IMR-90 (cell line): Measurements from ENCODE around the gene NANOS1. TPM values are rescaled to one million over a fixed set of nuclear protein-coding genes. Genes with fewer than 3 reads are reported as not detected.

Experiments
- ATAC-seq: fragments of 200-7000 bp; cut with Tn5 transposase; 2 replicates; pipeline ENCODE4 v1.9.1; 2020; ENCODE audit warnings: low read depth, mild to moderate bottlenecking, moderate library complexity
- BruUV-seq: library from RNA; stranded (reverse); fragments of 400-500 nt; replicated peaks from 2 replicates; lab custom pipeline; 2021; lab: Mats Ljungman, UMichigan
- CTCF ChIA-PET: fragments of 300-600 bp; formaldehyde crosslinking; extraction: SDS; loops from one replicate; lab custom pipeline; 2021; ENCODE audit warnings: antibody characterized with exemption; lab: Yijun Ruan, JAX
- POLR2A ChIA-PET: fragments of 300-600 bp; sonication (Branson Sonifier 250); formaldehyde crosslinking; loops from one replicate; lab custom pipeline; 2022; ENCODE audit warnings: antibody characterized with exemption; ENCODE audit not compliant: unreplicated experiment; lab: Charles Lee
- DNase-seq: peaks from one replicate; pipeline ENCODE4 v3.0.0; 2013
- H2AFZ ChIP-seq: replicated peaks from 2 replicates; pipeline ENCODE3; 2013; ENCODE audit warnings: low read length, mild to moderate bottlenecking; ENCODE audit not compliant: poor library complexity
- H2AK5ac ChIP-seq: 2 replicates; pipeline ENCODE4 v1.6.1; 2013; ENCODE audit warnings: low read depth, low read length, inconsistent platforms
- H2AK9ac ChIP-seq: replicated peaks from 2 replicates; pipeline ENCODE3; 2013; ENCODE audit warnings: mild to moderate bottlenecking, low read depth, low read length, moderate library complexity; ENCODE audit not compliant: poor library complexity
- H2BK120ac ChIP-seq: 2 replicates; pipeline ENCODE4 v1.6.1; 2013; ENCODE audit warnings: low read depth, low read length, inconsistent platforms
- H2BK15ac ChIP-seq: 3 replicates; pipeline ENCODE4 v1.6.1; 2013; ENCODE audit warnings: low read depth, low read length, inconsistent platforms
- H2BK20ac ChIP-seq: 2 replicates; pipeline ENCODE4 v1.6.1; 2013; ENCODE audit warnings: low read depth, mild to moderate bottlenecking, inconsistent platforms, low read length, moderate library complexity
- H2BK5ac ChIP-seq: 2 replicates; pipeline ENCODE4 v1.6.1; 2013; ENCODE audit warnings: mild to moderate bottlenecking, low read depth, low read length, inconsistent platforms; ENCODE audit not compliant: poor library complexity, severe bottlenecking
- H3K14ac ChIP-seq: replicated peaks from 2 replicates; pipeline ENCODE4 v1.6.1; 2013; ENCODE audit warnings: low read depth, low read length, inconsistent platforms
- H3K18ac ChIP-seq: 2 replicates; pipeline ENCODE4 v1.6.1; 2013; ENCODE audit warnings: low read depth, low read length, control low read depth
- H3K23ac ChIP-seq: 2 replicates; pipeline ENCODE4 v1.6.1; 2013; ENCODE audit warnings: low read depth, low read length, inconsistent platforms
- H3K27ac ChIP-seq: 2 replicates; pipeline ENCODE4 v1.5.1; 2013; ENCODE audit warnings: mild to moderate bottlenecking, control low read depth, low read length; ENCODE audit not compliant: insufficient read depth
- H3K27me3 ChIP-seq: 2 replicates; pipeline ENCODE4 v1.6.1; 2013; ENCODE audit warnings: low read length; ENCODE audit not compliant: control insufficient read depth, insufficient read depth
- H3K36me3 ChIP-seq: 2 replicates; pipeline ENCODE4 v1.6.1; 2013; ENCODE audit warnings: low read length, mixed read lengths; ENCODE audit not compliant: control insufficient read depth, insufficient read depth
- H3K4ac ChIP-seq: 2 replicates; pipeline ENCODE4 v1.6.1; 2013; ENCODE audit warnings: low read depth, low read length, inconsistent platforms
- H3K4me1 ChIP-seq: 2 replicates; pipeline ENCODE4 v1.6.1; 2013; ENCODE audit warnings: low read length, mixed read lengths; ENCODE audit not compliant: control insufficient read depth, insufficient read depth
- H3K4me2 ChIP-seq: 2 replicates; pipeline ENCODE4 v1.6.1; 2013; ENCODE audit warnings: low read depth, mild to moderate bottlenecking, control low read depth, low read length, moderate library complexity
- H3K4me3 ChIP-seq: 2 replicates; pipeline ENCODE4 v1.5.1; 2013; ENCODE audit warnings: low read depth, mild to moderate bottlenecking, control low read depth, low read length, moderate library complexity; ENCODE audit not compliant: insufficient read depth
- H3K56ac ChIP-seq: 2 replicates; pipeline ENCODE4 v1.6.1; 2013; ENCODE audit warnings: low read length, inconsistent platforms; ENCODE audit not compliant: insufficient read depth; ENCODE audit errors: extremely low read depth
- H3K79me1 ChIP-seq, 2 experiments: 2 replicates each; pipeline ENCODE4 v1.6.1; 2013; ENCODE audit warnings: low read length in 2 of 2, inconsistent platforms in 1 of 2, low read depth in 1 of 2
- H3K9ac ChIP-seq: 2 replicates; pipeline ENCODE4 v1.6.1; 2013; ENCODE audit warnings: low read depth, low read length, control low read depth
- H3K9me1 ChIP-seq: 2 replicates; pipeline ENCODE4 v1.6.1; 2013; ENCODE audit warnings: low read length, inconsistent platforms; ENCODE audit not compliant: insufficient read depth
- H3K9me3 ChIP-seq: 2 replicates; pipeline ENCODE4 v1.6.1; 2013; ENCODE audit warnings: low read length; ENCODE audit not compliant: control insufficient read depth, insufficient read depth
- H4K20me1 ChIP-seq: 2 replicates; pipeline ENCODE4 v1.6.1; 2013; ENCODE audit warnings: low read length, inconsistent platforms; ENCODE audit not compliant: insufficient read depth
- H4K5ac ChIP-seq: 2 replicates; pipeline ENCODE4 v1.6.1; 2013; ENCODE audit warnings: mild to moderate bottlenecking, low read depth, low read length, control low read depth
- H4K8ac ChIP-seq, 2 experiments: 2 replicates each; pipeline ENCODE4 v1.6.1; 2013; ENCODE audit warnings: low read depth in 2 of 2, low read length in 2 of 2, control low read depth in 1 of 2, inconsistent platforms in 1 of 2
- H4K91ac ChIP-seq: 2 replicates; pipeline ENCODE4 v1.6.1; 2013; ENCODE audit warnings: low read depth, low read length, inconsistent platforms; ENCODE audit not compliant: insufficient read depth
- CEBPB ChIP-seq: IDR thresholded peaks from 2 replicates; pipeline ENCODE4 v1.6.1; 2012; ENCODE audit warnings: low read depth, low read length, improper control_type of control experiment
- CHD1 ChIP-seq: IDR thresholded peaks from 2 replicates; pipeline ENCODE4 v1.6.1; 2012; ENCODE audit warnings: low read depth, low read length, improper control_type of control experiment
- FOS ChIP-seq: fragments of 150-350 bp; IDR thresholded peaks from 2 replicates; pipeline ENCODE4 v1.6.1; 2016; ENCODE audit warnings: low read depth, low read length
- MAFK ChIP-seq: IDR thresholded peaks from 2 replicates; pipeline ENCODE4 v1.6.1; 2012; ENCODE audit warnings: low read depth, low read length, improper control_type of control experiment
- MAZ ChIP-seq: IDR thresholded peaks from 2 replicates; pipeline ENCODE4 v1.6.1; 2012; ENCODE audit warnings: low read depth, mild to moderate bottlenecking, low read length, improper control_type of control experiment, moderate library complexity, borderline replicate concordance
- MXI1 ChIP-seq: IDR thresholded peaks from 2 replicates; pipeline ENCODE4 v1.6.1; 2012; ENCODE audit warnings: low read depth, mild to moderate bottlenecking, low read length, moderate library complexity, borderline replicate concordance
- NFE2L2 ChIP-seq: fragments of 150-350 bp; IDR thresholded peaks from 2 replicates; pipeline ENCODE4 v1.6.1; 2016; ENCODE audit warnings: low read depth, mild to moderate bottlenecking, low read length
- POLR2A ChIP-seq: IDR thresholded peaks from 2 replicates; pipeline ENCODE4 v1.6.1; 2012; ENCODE audit warnings: mild to moderate bottlenecking, low read depth, low read length
- RAD21 ChIP-seq: IDR thresholded peaks from 2 replicates; pipeline ENCODE4 v1.6.1; 2012; ENCODE audit warnings: low read length, improper control_type of control experiment
- RCOR1 ChIP-seq: IDR thresholded peaks from 2 replicates; pipeline ENCODE4 v1.6.1; 2012; ENCODE audit warnings: mild to moderate bottlenecking, low read length, improper control_type of control experiment; ENCODE audit not compliant: insufficient replicate concordance
- RFX5 ChIP-seq: IDR thresholded peaks from 2 replicates; pipeline ENCODE4 v1.8.0; 2012; ENCODE audit warnings: low read depth, mild to moderate bottlenecking, low read length, moderate library complexity
- SMC3 ChIP-seq: fragments of 150-350 bp; IDR thresholded peaks from 2 replicates; pipeline ENCODE4 v1.6.1; 2016; ENCODE audit warnings: low read depth, mild to moderate bottlenecking, antibody characterized with exemption, low read length, moderate library complexity
- WGBS, 2 experiments: methylation state at CpG; one replicate each; pipeline versions ENCODE4 v1.1.5 to v1.1.7; 2013; ENCODE audit warnings: missing lambda C conversion rate in 2 of 2; ENCODE audit not compliant: insufficient read length in 1 of 2; ENCODE audit errors: extremely low coverage in 2 of 2; 5-methylcytosine and 5-hydroxymethylcytosine counted together
- dilution Hi-C: fragments of 300-500 bp; cut with HindIII; formaldehyde crosslinking; loops from one replicate; pipeline ENCODE4 v1.14.3; 2018; ENCODE audit warnings: low sequenced_read_pairs; ENCODE audit not compliant: unreplicated experiment
- in situ Hi-C: fragments of 300-500 bp; cut with MboI; formaldehyde crosslinking; loops from 3 replicates; pipeline ENCODE4 v1.14.3; 2019; ENCODE audit warnings: low sequenced_read_pairs, inconsistent platforms, mixed read lengths
- intact Hi-C: fragments of 100-400 bp; cut with micrococcal nuclease; formaldehyde crosslinking; loops from 2 replicates; pipeline ENCODE4 v1.10.0; 2022
- polyA plus RNA-seq, 3 experiments: library from polyadenylated mRNA; depleted of rRNA; stranded (reverse); fragments of >200 nt; gene quantifications; 2 replicates each; pipeline ENCODE4 v1.2.3, GENCODE V29; 2012; ENCODE audit warnings: low replicate concordance in 1 of 3
- total RNA-seq: library from RNA; depleted of rRNA; stranded (reverse); fragments of >200 nt; gene quantifications from 2 replicates; pipeline ENCODE4 v1.2.3, GENCODE V29; 2012
- TF ChIP-seq, protein P1 (sequence below): fragments of 150-350 bp; IDR thresholded peaks from 2 replicates; pipeline ENCODE4 v1.6.1; 2016; ENCODE audit warnings: low read depth, mild to moderate bottlenecking, low read length, moderate library complexity, borderline replicate concordance
- TF ChIP-seq, protein P2 (sequence below): fragments of 150-350 bp; IDR thresholded peaks from 2 replicates; pipeline ENCODE4 v1.6.1; 2017; ENCODE audit warnings: mild to moderate bottlenecking, antibody characterized with exemption, low read length, low read depth

Gene NANOS1
- total and polyA plus RNA-seq, 2 of the 4 experiments (the other 2 are of a cell fraction), result under 0.01 to 0.12 TPM

DNA sequence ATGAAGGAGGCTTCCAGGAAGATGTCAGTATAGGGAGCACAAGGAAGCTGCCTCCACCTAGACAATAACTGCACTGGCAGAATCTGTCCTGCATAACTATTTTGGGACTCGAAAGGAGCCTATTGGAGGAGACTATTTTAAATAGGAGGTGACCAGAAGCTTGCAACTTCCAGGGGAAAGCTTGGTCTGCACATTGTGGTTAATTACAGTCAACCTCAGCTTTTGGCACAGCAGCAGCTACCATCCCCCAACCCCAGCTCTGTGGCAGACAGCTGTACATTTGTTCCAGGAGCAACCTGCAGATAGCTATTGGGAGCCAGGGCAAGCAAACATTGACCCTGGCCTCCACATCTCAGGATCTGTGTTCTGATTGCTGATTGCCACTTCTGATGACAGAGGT, 46.3 kb upstream of the NANOS1 start:
- ChIA-PET POLR2A (interaction anchor here (0.6 kb wide), 1 partner anchor 10 kb away, joined by 4 read pairs; no protein-coding TSS in a partner anchor), CTCF (interaction anchor here (0.5 kb wide), 1 partner anchor 11 kb away, joined by 4 read pairs; no protein-coding TSS in a partner anchor)
- Histone ChIP-seq H3K9me1 (no peaks in the 10 kb centered on the region), H3K27me3 (peaks cover 23% of the 10 kb centered on the region), H3K23ac (no peak overlapping the region), H2BK15ac (no peak overlapping the region), H2BK120ac (no peak overlapping the region), H3K56ac (no peak overlapping the region), H3K36me3 (no peaks in the 10 kb centered on the region), H2BK20ac (no peak overlapping the region), H3K18ac (no peak overlapping the region), H3K9ac (no peak overlapping the region), H4K91ac (no peak overlapping the region), H3K79me1 (no peaks in the 10 kb centered on the region), H2AFZ (no peak overlapping the region), H3K9me3 (no peaks in the 10 kb centered on the region; the same call in 1 of the 2 replicates), H4K5ac (no peak overlapping the region), H2AK5ac (no peak overlapping the region), H2BK5ac (no peak overlapping the region), H4K20me1 (no peaks in the 10 kb centered on the region), H3K4me1 (no peaks in the 10 kb centered on the region), H3K4me3 (no peak overlapping the region), H3K4ac (no peak overlapping the region), H3K14ac (no peak overlapping the region), H3K27ac (no peak overlapping the region), H4K8ac (no peak overlapping the region), H3K4me2 (no peak overlapping the region), H2AK9ac (no peak overlapping the region)
- dilution Hi-C loops, result no loop called here
- no CpG with 5 or more reads among the region's 1 CpG for WGBS, 2 experiments
- TF ChIP-seq RAD21 (no peak), CHD1 (no peak), MAZ (no peak), RFX5 (no peak), POLR2A (no peak), CEBPB (no peak), MAFK (no peak), SMC3 (no peak), NFE2L2 (no peak), MXI1 (no peak), FOS (no peak), RCOR1 (no peak)
- TF ChIP-seq, protein P1, sequence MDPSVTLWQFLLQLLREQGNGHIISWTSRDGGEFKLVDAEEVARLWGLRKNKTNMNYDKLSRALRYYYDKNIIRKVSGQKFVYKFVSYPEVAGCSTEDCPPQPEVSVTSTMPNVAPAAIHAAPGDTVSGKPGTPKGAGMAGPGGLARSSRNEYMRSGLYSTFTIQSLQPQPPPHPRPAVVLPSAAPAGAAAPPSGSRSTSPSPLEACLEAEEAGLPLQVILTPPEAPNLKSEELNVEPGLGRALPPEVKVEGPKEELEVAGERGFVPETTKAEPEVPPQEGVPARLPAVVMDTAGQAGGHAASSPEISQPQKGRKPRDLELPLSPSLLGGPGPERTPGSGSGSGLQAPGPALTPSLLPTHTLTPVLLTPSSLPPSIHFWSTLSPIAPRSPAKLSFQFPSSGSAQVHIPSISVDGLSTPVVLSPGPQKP, result no peak
- TF ChIP-seq, protein P2, sequence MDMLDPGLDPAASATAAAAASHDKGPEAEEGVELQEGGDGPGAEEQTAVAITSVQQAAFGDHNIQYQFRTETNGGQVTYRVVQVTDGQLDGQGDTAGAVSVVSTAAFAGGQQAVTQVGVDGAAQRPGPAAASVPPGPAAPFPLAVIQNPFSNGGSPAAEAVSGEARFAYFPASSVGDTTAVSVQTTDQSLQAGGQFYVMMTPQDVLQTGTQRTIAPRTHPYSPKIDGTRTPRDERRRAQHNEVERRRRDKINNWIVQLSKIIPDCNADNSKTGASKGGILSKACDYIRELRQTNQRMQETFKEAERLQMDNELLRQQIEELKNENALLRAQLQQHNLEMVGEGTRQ, result no peak
- in situ Hi-C loops, result no loop called here
- no peak for DNase-seq
- intact Hi-C loops, result no loop called here
- no peak for ATAC-seq
- BruUV-seq, result no TSS peak
